ENCODE data around the gene PTGDS. TPM values are rescaled to one million over a fixed set of nuclear protein-coding genes. Genes with fewer than 3 reads are reported as not detected.

PTGDS gene
- total RNA-seq, 4 donors from 2014 or later, result 6.8 to 59.1 (median 17.8) TPM

- DNase-seq, result no peak
- in situ Hi-C loops (cut with MboI; ENCODE audit: low pct_ligation_motif_present in 1 of 4, low pct_unique_long_range_greater_than_20kb in 1 of 4, low sequenced_read_pairs in 3 of 4) (no loop called here), intact Hi-C loops (cut with DNase I; ENCODE audit: low total_unique reads) (no loop called here)
- 94% methylated on average over 33 of the region's 34 CpGs; no CpG with 5 or more reads in 1 of the 2 donors for WGBS, 2 donors (ENCODE audit: low coverage in 1 of 2)
- no peak overlapping the region for H3K27ac ChIP-seq
- peaks cover 0 to 20% (median 16%) of the 10 kb centered on the region in 4 donors for H3K4me1 ChIP-seq
- H3K36me3 ChIP-seq, result no peaks in the 10 kb centered on the region
- H3K4me3 ChIP-seq, result no peak overlapping the region
- no peaks in the 10 kb centered on the region for H3K9me3 ChIP-seq
- H3K27me3 ChIP-seq, result no peaks in the 10 kb centered on the region
- TF ChIP-seq, protein P1, sequence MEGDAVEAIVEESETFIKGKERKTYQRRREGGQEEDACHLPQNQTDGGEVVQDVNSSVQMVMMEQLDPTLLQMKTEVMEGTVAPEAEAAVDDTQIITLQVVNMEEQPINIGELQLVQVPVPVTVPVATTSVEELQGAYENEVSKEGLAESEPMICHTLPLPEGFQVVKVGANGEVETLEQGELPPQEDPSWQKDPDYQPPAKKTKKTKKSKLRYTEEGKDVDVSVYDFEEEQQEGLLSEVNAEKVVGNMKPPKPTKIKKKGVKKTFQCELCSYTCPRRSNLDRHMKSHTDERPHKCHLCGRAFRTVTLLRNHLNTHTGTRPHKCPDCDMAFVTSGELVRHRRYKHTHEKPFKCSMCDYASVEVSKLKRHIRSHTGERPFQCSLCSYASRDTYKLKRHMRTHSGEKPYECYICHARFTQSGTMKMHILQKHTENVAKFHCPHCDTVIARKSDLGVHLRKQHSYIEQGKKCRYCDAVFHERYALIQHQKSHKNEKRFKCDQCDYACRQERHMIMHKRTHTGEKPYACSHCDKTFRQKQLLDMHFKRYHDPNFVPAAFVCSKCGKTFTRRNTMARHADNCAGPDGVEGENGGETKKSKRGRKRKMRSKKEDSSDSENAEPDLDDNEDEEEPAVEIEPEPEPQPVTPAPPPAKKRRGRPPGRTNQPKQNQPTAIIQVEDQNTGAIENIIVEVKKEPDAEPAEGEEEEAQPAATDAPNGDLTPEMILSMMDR (IDR thresholded peaks at IDR 0.05), result no peak
- TF ChIP-seq EP300 (IDR thresholded peaks at IDR 0.05; ENCODE audit: low read depth) (no peak), POLR2A (IDR thresholded peaks at IDR 0.05) (no peak), POLR2AphosphoS5 (IDR thresholded peaks at IDR 0.05) (no peak)
Measured at GRCh38 chr9:137019891-137020683, 42.8 kb downstream of the PTGDS start.

GRCh38 chr9:137020771-137021567 is 43.7 kb downstream of the PTGDS start:
- DNase-seq, result no peak
- Histone ChIP-seq H3K27me3 (no peaks in the 10 kb centered on the region), H3K9me3 (no peaks in the 10 kb centered on the region), H3K27ac (peak overlapping the region in 1 of 4 donors; percentile 39), H3K4me3 (no peak overlapping the region), H3K36me3 (no peaks in the 10 kb centered on the region), H3K4me1 (peaks cover 0 to 24% (median 19%) of the 10 kb centered on the region in 4 donors)
- 92% methylated on average over 20 of the region's 32 CpGs; no CpG with 5 or more reads in 1 of the 2 donors for WGBS, 2 donors (ENCODE audit: low coverage in 1 of 2)
- in situ Hi-C loops (cut with MboI; ENCODE audit: low pct_ligation_motif_present in 1 of 4, low pct_unique_long_range_greater_than_20kb in 1 of 4, low sequenced_read_pairs in 3 of 4), result no loop called here
- intact Hi-C loops (cut with DNase I; ENCODE audit: low total_unique reads), result no loop called here
- TF ChIP-seq, protein P1 (IDR thresholded peaks at IDR 0.05), result no peak
- TF ChIP-seq POLR2AphosphoS5 (IDR thresholded peaks at IDR 0.05), result no peak
- TF ChIP-seq POLR2A (IDR thresholded peaks at IDR 0.05), result no peak
- TF ChIP-seq EP300 (IDR thresholded peaks at IDR 0.05; ENCODE audit: low read depth), result no peak

DNA sequence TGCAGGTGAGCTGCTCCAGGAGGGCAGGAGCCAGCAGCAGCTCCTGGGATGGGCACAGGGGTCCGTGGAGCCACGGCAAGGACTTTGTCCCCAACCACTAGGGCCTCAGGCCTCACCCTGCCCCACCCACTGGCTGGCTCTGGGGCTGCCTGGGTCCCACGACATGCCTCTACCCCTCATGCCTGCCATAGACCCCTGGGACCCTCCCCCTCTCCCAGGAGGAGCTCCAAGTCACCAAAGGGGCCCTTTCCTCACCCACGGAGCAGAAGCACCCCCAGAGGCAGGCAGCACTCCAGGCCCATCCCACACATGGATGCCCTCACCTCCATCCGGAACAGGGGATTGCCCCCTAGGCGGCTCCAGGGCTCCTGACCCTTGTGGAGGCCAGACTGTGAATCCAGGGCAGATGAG is 44.3 kb downstream of the PTGDS start:
- TF ChIP-seq, protein P1 (IDR thresholded peaks at IDR 0.05), result no peak
- TF ChIP-seq EP300 (IDR thresholded peaks at IDR 0.05; ENCODE audit: low read depth) (no peak), POLR2A (IDR thresholded peaks at IDR 0.05) (no peak), POLR2AphosphoS5 (IDR thresholded peaks at IDR 0.05) (no peak)
- intact Hi-C loops (cut with DNase I; ENCODE audit: low total_unique reads), result no loop called here
- Histone ChIP-seq H3K4me1 (peaks cover 0 to 30% (median 22%) of the 10 kb centered on the region in 4 donors), H3K27me3 (no peaks in the 10 kb centered on the region), H3K9me3 (no peaks in the 10 kb centered on the region), H3K36me3 (no peaks in the 10 kb centered on the region), H3K4me3 (no peak overlapping the region), H3K27ac (peak overlapping the region in 1 of 4 donors; percentile 39)
- WGBS, 2 donors (ENCODE audit: low coverage in 1 of 2), result 69% methylated on average over 3 of the region's 6 CpGs; no CpG with 5 or more reads in 1 of the 2 donors
- in situ Hi-C loops (cut with MboI; ENCODE audit: low pct_ligation_motif_present in 1 of 4, low pct_unique_long_range_greater_than_20kb in 1 of 4, low sequenced_read_pairs in 3 of 4), result no loop called here
- no peak for DNase-seq

Measured in transverse colon (tissue), 4 donors.